PFSK-1 (cell line): Measurements from ENCODE around the gene IQGAP1.
A peak's percentile ranks its signal among the peaks of the same experiment; 100 is the strongest.

ENCODE experiments used
- FOXP2 ChIP-seq: optimal IDR thresholded peaks from 2 replicates; pipeline ENCODE3; 2011; ENCODE audit warnings: borderline replicate concordance, control low read depth, inconsistent platforms; ENCODE audit not compliant: insufficient read depth; ENCODE audit errors: extremely low read length, extremely low read depth
- POLR2AphosphoS5 ChIP-seq: IDR thresholded peaks from 2 replicates; pipeline ENCODE4 v1.6.1; 2012; ENCODE audit warnings: low read depth, mild to moderate bottlenecking, control low read depth, low read length, moderate library complexity
- SIN3A ChIP-seq: IDR thresholded peaks from 2 replicates; pipeline ENCODE4 v1.6.1; 2012; ENCODE audit warnings: mild to moderate bottlenecking, low read length, moderate library complexity, borderline replicate concordance; ENCODE audit not compliant: insufficient read depth
- TF ChIP-seq, protein P1 (sequence below), 2 experiments: IDR thresholded peaks; 2 replicates each; pipeline versions ENCODE4 v1.6.1 to v1.8.0; 2011 to 2012; ENCODE audit warnings: low read depth in 2 of 2, low read length in 2 of 2, control low read depth in 1 of 2, inconsistent platforms in 1 of 2, mild to moderate bottlenecking in 1 of 2, moderate library complexity in 1 of 2; ENCODE audit not compliant: insufficient read depth in 1 of 2

DNA sequence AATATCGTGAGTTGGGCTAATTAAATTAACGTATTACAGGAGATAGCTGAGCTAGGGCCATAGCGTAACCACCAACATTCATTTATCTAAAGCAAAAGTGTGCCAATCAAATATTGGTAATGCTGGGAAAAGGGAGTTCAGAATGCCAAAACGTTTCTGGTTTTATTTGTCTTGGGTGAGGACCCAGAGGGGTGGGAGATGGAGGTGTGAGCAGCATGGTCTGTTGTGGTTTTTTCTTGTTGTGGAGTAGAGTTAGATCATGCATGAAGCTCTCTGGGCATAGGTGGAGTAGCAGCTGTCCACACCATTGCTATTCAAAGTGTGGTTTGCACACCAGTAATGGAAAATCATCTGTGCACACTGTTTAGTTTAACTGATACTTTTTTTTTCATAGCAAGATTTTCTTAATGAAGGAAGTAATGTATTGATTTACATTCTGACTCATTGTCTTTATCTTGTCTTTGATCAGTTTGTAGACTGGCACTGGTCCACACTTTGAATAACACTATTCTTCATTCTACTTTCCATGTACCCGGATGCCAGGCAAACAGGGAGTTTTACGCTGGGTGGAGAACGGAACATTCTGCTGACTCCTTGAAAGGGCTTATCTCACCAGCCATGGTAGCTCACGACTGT is 90.9 kb downstream of the IQGAP1 start:
- TF ChIP-seq FOXP2 = no peak
- TF ChIP-seq POLR2AphosphoS5 = 0 out of 2 replicates have a peak, but pooled peaks have one; percentile 31
- TF ChIP-seq SIN3A = no peak
- TF ChIP-seq, protein P1, sequence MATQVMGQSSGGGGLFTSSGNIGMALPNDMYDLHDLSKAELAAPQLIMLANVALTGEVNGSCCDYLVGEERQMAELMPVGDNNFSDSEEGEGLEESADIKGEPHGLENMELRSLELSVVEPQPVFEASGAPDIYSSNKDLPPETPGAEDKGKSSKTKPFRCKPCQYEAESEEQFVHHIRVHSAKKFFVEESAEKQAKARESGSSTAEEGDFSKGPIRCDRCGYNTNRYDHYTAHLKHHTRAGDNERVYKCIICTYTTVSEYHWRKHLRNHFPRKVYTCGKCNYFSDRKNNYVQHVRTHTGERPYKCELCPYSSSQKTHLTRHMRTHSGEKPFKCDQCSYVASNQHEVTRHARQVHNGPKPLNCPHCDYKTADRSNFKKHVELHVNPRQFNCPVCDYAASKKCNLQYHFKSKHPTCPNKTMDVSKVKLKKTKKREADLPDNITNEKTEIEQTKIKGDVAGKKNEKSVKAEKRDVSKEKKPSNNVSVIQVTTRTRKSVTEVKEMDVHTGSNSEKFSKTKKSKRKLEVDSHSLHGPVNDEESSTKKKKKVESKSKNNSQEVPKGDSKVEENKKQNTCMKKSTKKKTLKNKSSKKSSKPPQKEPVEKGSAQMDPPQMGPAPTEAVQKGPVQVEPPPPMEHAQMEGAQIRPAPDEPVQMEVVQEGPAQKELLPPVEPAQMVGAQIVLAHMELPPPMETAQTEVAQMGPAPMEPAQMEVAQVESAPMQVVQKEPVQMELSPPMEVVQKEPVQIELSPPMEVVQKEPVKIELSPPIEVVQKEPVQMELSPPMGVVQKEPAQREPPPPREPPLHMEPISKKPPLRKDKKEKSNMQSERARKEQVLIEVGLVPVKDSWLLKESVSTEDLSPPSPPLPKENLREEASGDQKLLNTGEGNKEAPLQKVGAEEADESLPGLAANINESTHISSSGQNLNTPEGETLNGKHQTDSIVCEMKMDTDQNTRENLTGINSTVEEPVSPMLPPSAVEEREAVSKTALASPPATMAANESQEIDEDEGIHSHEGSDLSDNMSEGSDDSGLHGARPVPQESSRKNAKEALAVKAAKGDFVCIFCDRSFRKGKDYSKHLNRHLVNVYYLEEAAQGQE (IDR thresholded peaks at IDR 0.05; ENCODE audit: insufficient read depth in 1 of 2, low read depth in 2 of 2, low read length in 2 of 2) = no peak
